ENCODE measurements around the gene HOXA5.

HOXA5 gene

GRCh38 chr7:27131390-27131819 is 12.1 kb downstream of the HOXA5 start:
- DNase-seq = no peak

- DNase-seq = peak; percentile 28
Measured at GRCh38 chr7:27130540-27131389, 12.7 kb downstream of the HOXA5 start, which contains the start of gene HOXA4. Gene HOXA4 (minus strand): TSS chr7:27130757. CDS start chr7:27130733, 24 bp downstream.

- no peak for DNase-seq
Measured at GRCh38 chr7:27129729-27130539, 13.5 kb downstream of the HOXA5 start.

- DNase-seq = no peak
Measured at GRCh38 chr7:27128776-27129728, 14.4 kb downstream of the HOXA5 start.

- peak; percentile 95 for DNase-seq
Measured at GRCh38 chr7:27128034-27128433, 15.4 kb downstream of the HOXA5 start.

- DNase-seq = no peak
Measured at GRCh38 chr7:27126596-27127327, 16.7 kb downstream of the HOXA5 start.

- DNase-seq = peak; percentile 40
Measured at GRCh38 chr7:27125986-27126394, 17.5 kb downstream of the HOXA5 start.

- no peak for DNase-seq
Measured at GRCh38 chr7:27124902-27125689, 18.4 kb downstream of the HOXA5 start.

GRCh38 chr7:27124096-27124901 is 19.2 kb downstream of the HOXA5 start:
- DNase-seq = no peak

- DNase-seq = no peak
Measured at GRCh38 chr7:27123477-27124053, 19.9 kb downstream of the HOXA5 start.

- DNase-seq = no peak
Measured at GRCh38 chr7:27123007-27123476, 20.4 kb downstream of the HOXA5 start.

GRCh38 chr7:27122077-27122910 is 21.2 kb downstream of the HOXA5 start:
- no peak for DNase-seq

- no peak for DNase-seq
Measured at GRCh38 chr7:27121684-27122076, 21.8 kb downstream of the HOXA5 start.

- no peak for DNase-seq
Measured at GRCh38 chr7:27119412-27119911, 24.0 kb downstream of the HOXA5 start.

- DNase-seq = no peak
Measured at GRCh38 chr7:27118580-27118979, 24.9 kb downstream of the HOXA5 start.

- DNase-seq = no peak
Measured at GRCh38 chr7:27117887-27118491, 25.5 kb downstream of the HOXA5 start.

- DNase-seq = no peak
Measured at GRCh38 chr7:27116962-27117886, 26.3 kb downstream of the HOXA5 start.

Measured in DMS79 (cell line).